Subcutaneous adipose tissue (tissue), 4 donors: ENCODE results near the gene SPIRE1. TPM values are rescaled to one million over a fixed set of nuclear protein-coding genes. Genes with fewer than 3 reads are reported as not detected.

Source experiments
- small RNA-seq: library from RNA; depleted of rRNA; stranded (forward); fragments of <200 nt; gene quantifications from one replicate; pipeline ENCODE3, GENCODE V24; 2016
- total RNA-seq, 4 donors: library from RNA; depleted of rRNA; stranded (reverse); fragments of >200 nt; gene quantifications; one replicate each; pipeline ENCODE4 v1.1.0, GENCODE V29; 2016
- TF ChIP-seq, protein P1 (sequence below): fragments of 450-650 bp; IDR thresholded peaks from one replicate; pipeline ENCODE4 v1.5.1; 2016; ENCODE audit warnings: low read depth, mild to moderate bottlenecking, control low read depth, antibody characterized with exemption, moderate library complexity

The SPIRE1 gene
- total RNA-seq, 4 donors from 2014 or later: 25.3 to 32.8 (median 27.9) TPM

DNA sequence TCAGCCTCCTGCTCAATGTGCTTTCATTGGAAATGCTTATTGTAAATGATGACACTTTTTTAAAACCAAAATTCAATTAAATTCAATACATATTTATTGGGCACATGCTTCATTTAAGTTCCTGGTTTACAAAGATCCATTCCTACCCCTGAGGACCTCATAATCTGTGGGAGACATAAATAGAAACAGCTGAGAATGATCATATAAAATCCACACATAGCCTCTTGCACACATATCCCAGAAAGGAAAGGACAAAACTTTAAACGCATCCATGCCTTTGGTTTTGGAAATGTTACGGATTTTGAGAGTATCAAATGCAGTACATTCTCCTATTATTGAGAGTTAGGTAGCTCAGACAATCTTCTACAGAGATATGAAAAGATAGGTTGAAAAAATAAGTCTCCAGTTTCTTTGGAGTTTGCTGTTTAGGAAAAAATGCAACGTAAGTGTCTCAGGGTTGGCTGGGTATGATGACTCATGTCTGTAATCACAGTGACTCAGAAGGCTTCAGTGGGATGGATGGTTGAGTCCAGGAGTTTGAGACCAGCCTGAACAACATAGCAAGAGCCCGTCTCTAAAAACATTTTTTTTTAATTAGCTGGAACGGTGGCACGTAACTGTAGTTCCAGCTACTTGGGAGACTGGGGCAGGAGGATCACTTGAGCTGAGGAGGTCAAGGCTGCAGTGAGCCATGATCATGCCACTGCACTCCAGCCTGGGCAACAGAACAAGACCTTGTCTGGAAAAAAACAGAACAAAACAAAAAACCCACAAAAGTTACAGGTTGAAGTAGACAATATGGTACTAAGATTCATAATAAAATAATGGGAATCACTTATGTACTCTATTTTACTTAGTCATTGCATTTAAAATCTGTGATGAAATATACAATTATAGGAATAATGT is 254.1 kb downstream of the SPIRE1 start:
- TF ChIP-seq, protein P1, sequence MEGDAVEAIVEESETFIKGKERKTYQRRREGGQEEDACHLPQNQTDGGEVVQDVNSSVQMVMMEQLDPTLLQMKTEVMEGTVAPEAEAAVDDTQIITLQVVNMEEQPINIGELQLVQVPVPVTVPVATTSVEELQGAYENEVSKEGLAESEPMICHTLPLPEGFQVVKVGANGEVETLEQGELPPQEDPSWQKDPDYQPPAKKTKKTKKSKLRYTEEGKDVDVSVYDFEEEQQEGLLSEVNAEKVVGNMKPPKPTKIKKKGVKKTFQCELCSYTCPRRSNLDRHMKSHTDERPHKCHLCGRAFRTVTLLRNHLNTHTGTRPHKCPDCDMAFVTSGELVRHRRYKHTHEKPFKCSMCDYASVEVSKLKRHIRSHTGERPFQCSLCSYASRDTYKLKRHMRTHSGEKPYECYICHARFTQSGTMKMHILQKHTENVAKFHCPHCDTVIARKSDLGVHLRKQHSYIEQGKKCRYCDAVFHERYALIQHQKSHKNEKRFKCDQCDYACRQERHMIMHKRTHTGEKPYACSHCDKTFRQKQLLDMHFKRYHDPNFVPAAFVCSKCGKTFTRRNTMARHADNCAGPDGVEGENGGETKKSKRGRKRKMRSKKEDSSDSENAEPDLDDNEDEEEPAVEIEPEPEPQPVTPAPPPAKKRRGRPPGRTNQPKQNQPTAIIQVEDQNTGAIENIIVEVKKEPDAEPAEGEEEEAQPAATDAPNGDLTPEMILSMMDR: no peak

DNA sequence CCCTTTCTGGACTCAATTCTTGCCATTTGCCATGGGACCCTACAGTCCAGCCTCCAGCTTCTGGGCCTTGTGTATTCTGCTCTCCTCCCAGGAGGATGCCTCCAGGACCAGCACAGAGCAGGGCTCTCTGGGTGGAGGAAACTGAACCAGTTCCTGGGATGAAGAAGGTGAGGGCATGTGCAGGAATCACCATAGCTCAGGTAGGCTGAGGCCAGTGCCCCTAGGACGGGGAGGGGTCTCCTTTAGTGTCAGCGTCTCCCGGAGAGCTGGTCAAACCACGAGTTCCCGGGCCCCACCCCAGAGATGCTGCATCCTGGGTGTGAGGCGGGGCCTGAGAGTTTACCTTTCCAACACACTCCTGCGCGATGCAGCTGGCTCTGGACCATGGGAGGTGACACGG is 256.0 kb downstream of the SPIRE1 start:
- TF ChIP-seq, protein P1: no peak

DNA sequence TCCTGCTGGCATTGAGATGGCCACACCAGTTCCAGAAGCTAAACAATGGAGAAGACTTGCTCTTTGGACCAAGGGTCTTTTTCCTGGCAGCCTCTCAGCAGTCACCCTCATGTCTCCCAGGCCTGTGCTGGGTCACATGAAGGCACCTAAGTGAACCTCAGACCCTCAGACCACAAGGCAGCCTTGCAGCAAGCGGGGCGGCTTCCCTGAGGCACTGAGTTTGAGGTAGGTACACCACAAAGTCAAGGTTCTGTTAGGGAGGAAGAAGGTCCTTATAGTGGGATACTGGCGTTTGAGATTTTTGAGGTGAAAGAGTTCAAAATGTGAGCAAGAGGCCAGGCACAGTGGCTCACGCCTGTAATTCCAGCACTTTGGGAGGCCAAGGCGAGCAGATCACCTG is 258.7 kb downstream of the SPIRE1 start:
- TF ChIP-seq, protein P1: no peak

DNA sequence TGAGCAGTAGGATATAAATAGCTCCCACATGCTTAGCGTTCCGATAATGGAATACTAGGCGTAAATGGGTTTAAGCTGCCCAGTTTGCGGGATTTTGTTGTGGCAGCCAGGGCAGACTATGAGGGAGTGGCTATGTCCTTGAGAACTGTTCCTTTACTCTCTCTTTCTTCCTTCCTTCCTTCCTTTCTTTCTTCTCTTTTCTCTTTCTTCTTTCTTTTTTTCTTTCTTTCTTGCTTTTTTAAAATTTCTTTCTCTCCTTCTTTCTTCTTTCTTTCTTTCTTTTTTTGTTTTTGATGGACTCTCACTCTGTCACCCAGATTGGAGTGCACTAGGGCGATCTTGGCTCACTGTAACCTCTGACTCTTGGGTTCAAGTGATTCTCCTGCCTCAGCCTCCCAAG is 259.3 kb downstream of the SPIRE1 start:
- TF ChIP-seq, protein P1: no peak

DNA sequence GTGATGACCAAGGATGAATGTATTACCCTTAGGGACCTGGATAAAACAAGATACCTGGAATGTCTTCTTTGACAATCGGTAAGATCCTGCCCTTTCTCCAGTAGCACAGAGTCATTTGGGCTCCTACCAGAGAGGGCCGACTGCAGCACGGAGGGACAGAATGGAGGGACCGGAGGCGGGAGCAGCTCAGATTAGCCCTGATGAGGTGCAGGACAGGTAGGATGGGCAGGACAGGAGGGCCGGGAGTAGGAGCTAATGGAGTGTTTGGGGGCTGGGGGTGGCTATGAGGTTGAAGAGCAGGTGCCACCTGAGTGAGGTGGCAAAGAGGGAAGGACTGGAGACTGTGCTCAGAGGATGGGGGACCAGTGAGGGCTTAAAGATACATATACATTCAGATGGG is 260.1 kb downstream of the SPIRE1 start:
- TF ChIP-seq, protein P1: no peak

DNA sequence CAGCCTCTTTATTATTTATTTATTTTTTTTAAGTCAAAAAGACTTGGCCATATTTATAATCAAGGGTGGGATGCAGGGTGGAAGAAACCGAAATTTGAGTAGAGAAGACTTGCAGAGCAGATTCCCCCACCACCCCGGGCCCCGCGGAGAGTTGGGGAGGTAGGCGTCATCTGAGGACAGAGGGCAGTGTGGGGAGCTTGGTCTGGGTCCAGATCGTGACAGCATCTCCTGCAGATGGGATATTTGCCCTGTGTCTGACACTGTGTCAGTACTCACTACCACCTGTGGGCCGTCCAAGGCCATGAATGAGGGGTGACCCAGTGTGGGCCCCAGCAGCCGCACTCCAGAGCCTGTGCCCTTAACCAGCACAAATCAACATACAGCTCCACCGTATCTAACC is 260.7 kb downstream of the SPIRE1 start:
- TF ChIP-seq, protein P1: no peak

Small RNA genes lying within 50 kb of the gene (small RNA-seq; reads per million reads assigned to genes)
- not detected for gene RNU7-129P

Other genes with a start within 250 kb of the SPIRE1 start
- 10 to 100 TPM in 1 of 4 donors, 1 to 10 TPM in 3; 5.1 to 13.0 (median 6.5) TPM for gene CEP76, start 44.6 kb upstream of the SPIRE1 start, total RNA-seq
- 100 to 1,000 TPM in 2 of 4 donors, 10 to 100 TPM in 2; 87.6 to 148 (median 100) TPM for gene PSMG2, start 44.9 kb upstream of the SPIRE1 start, total RNA-seq
- 10 to 100 TPM; 33.7 to 60.5 (median 38.0) TPM for gene PTPN2, start 226.1 kb upstream of the SPIRE1 start, total RNA-seq